PFSK-1 (cell line): ENCODE measurements around the gene SLC25A41.

ENCODE experiments used
- POLR2AphosphoS5 ChIP-seq: IDR thresholded peaks from 2 replicates; pipeline ENCODE4 v1.6.1; 2012; ENCODE audit warnings: low read depth, mild to moderate bottlenecking, control low read depth, low read length, moderate library complexity
- TAF1 ChIP-seq: IDR thresholded peaks from 2 replicates; pipeline ENCODE4 v1.6.1; 2012; ENCODE audit warnings: low read length, control low read depth, borderline replicate concordance; ENCODE audit not compliant: insufficient read depth

DNA sequence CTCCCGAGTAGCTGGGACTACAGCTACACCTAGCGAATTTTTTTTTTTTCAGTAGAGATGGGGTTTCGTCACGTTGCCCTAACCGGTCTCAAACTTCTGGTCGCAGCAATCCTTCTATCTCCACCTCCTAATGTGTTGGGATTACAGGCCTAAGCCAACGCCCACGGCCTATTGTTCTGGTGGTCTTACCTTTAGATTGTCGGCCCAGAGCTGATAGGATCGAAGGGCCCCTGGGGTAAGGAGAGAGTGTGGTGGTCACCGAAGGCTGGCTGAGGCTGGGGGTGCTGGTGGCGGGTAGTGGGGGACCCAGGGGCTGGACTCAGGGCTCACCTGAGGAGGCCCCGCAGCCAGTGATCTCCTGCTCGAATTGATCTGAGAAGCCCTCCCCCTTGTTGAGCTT is 37.5 kb upstream of the SLC25A41 start:
- TF ChIP-seq POLR2AphosphoS5 (no peak), TAF1 (no peak)
